Measurements from ENCODE around the gene SAP130. TPM values are rescaled to one million over a fixed set of nuclear protein-coding genes. Genes with fewer than 3 reads are reported as not detected.

Gene SAP130
- total RNA-seq, 1 donor from 2014 or later = 19.8 TPM

DNA sequence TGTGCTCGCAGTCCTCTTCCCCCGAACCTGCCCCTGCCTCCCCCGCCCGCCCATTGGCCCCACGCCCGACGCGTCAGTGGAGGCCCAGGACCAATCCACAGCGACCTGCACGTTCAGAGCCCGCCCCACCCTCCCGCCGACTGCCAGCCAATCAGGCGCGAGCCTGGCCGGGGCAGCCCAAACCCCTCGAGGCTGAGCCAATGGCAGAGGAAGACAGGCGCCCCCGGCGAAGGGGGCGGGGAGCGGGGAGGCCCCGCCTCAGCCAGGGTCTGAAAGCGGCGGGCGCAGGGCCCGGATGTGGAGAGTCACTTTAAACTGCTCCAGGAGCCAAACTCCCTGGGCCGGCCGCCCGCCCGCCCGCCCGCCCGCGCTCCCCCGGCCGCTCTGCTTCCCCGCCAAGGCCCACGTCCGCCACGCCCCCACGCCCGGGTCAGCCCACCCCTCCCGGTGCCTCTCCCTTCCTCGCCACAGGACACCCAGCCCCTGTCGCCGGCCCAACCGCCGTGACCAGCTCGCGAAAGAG, 520 bp downstream of the SAP130 start:
- Histone ChIP-seq H3K27me3 (peaks cover 18% of the 10 kb centered on the region), H3K9ac (peak overlapping the region; percentile 82), H3K79me2 (ENCODE audit: low read depth) (peaks cover 46% of the 10 kb centered on the region), H3K4me3 (peak overlapping the region; percentile 84), H3K4me2 (peak overlapping the region; percentile 64), H3K4me1 (peaks cover 12% of the 10 kb centered on the region), H3F3A (ENCODE audit: low read depth) (peaks cover 8% of the 10 kb centered on the region), H3K9me3 (ENCODE audit: low read depth) (no peaks in the 10 kb centered on the region), H3K27ac (peak overlapping the region; percentile 84), H4K20me1 (ENCODE audit: low read depth) (peaks cover 41% of the 10 kb centered on the region), H2AFZ (replicated peaks) (peak overlapping the region; percentile 80), H3K36me3 (no peaks in the 10 kb centered on the region)
- Mint-ChIP-seq H3K27me3 (ENCODE audit: insufficient read depth, low read depth) (peaks cover 16% of the 10 kb centered on the region), H3K4me3 (peak overlapping the region; percentile 88), H3K9me3 (peaks cover 3% of the 10 kb centered on the region), H3K4me1 (peaks cover 14% of the 10 kb centered on the region), H3K27ac (no peak overlapping the region), H3K36me3 (peaks cover 2% of the 10 kb centered on the region)
- no peak for TF ChIP-seq EZH2phosphoT487 (IDR thresholded peaks at IDR 0.05)
- TF ChIP-seq EZH2 (IDR thresholded peaks at IDR 0.05) = no peak
- TF ChIP-seq, protein P1, sequence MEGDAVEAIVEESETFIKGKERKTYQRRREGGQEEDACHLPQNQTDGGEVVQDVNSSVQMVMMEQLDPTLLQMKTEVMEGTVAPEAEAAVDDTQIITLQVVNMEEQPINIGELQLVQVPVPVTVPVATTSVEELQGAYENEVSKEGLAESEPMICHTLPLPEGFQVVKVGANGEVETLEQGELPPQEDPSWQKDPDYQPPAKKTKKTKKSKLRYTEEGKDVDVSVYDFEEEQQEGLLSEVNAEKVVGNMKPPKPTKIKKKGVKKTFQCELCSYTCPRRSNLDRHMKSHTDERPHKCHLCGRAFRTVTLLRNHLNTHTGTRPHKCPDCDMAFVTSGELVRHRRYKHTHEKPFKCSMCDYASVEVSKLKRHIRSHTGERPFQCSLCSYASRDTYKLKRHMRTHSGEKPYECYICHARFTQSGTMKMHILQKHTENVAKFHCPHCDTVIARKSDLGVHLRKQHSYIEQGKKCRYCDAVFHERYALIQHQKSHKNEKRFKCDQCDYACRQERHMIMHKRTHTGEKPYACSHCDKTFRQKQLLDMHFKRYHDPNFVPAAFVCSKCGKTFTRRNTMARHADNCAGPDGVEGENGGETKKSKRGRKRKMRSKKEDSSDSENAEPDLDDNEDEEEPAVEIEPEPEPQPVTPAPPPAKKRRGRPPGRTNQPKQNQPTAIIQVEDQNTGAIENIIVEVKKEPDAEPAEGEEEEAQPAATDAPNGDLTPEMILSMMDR (IDR thresholded peaks at IDR 0.05) = no peak
- DNase-seq (ENCODE audit: low spot score) = peak; percentile 99

DNA sequence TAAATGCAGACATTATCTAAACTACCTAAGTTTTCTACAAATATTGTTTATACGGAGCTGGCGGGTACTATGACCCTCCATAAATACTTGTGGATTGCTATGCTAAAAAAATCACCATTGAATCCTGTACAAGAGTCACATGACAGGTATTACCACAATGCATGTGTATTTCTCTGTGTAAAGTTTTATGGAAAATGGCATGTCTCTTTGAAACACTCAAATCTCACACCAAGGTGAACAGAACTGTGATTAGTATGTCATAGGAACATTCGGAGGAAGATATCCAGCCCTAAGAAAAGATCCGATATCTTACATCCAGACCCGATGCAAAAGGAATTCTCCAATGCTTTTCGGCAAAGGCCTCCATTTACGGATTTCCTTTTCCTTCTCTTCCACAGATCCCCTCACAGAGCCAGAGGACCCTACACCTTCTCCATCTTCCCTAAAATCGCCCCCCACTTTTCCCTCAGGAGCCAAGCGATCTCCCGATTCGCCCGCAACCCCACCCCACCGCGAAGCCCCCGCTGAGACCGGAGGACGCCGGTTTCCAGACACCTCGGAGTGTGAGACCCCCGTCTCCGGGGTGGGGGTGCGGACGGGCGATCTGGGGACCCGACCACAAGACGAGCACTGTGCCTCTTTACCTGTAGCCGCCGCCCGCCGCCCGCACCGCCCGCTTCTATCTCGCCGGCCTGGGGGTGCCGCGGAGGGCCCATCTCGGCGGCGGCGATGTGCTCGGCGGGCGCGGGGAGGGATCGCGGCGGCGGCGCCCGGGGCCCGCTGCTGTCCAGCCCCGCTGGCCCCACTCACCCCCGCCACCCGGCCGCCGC, 1.2 kb downstream of the SAP130 start:
- Histone ChIP-seq H3K27ac (no peak overlapping the region), H2AFZ (replicated peaks) (no peak overlapping the region)
- H3K9me3 Mint-ChIP-seq = no peaks in the 10 kb centered on the region

DNA sequence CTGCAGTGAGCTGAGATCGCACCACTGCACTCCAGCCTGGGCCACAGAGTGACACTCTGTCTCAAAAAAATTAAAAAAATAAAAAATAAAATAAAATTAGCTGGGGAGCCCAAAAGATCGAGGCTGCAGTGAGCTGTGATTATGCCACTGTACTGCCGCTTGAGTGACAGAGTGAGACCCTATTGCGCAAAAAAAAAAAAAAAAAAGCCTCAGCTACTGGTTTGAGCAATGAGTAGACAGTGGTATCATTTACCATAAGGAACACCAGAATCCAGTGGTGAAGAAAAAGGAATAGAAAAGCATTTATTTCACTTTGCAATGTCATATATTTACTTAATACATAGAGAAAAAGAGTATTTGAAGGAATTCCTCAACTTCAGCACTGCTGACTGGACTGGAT, 3.0 kb downstream of the SAP130 start:
- H3K27me3 Mint-ChIP-seq (ENCODE audit: insufficient read depth, low read depth) = peaks cover 6% of the 10 kb centered on the region
- no peak for DNase-seq (ENCODE audit: low spot score)
- no peak overlapping the region for H3K9ac ChIP-seq
- H3K4me2 ChIP-seq = no peak overlapping the region
- H3K79me2 ChIP-seq (ENCODE audit: low read depth) = peaks cover 70% of the 10 kb centered on the region
- H2AFZ ChIP-seq (replicated peaks) = no peak overlapping the region
- peaks cover 14% of the 10 kb centered on the region for H3K4me1 Mint-ChIP-seq
- no peaks in the 10 kb centered on the region for H3K9me3 Mint-ChIP-seq
- H3K36me3 Mint-ChIP-seq = peaks cover 2% of the 10 kb centered on the region
- H3K4me3 Mint-ChIP-seq = no peak overlapping the region
- no peak for TF ChIP-seq EZH2phosphoT487 (IDR thresholded peaks at IDR 0.05)
- TF ChIP-seq, protein P1 (IDR thresholded peaks at IDR 0.05) = no peak
- TF ChIP-seq EZH2 (IDR thresholded peaks at IDR 0.05) = no peak
- H3K4me1 ChIP-seq = peaks cover 12% of the 10 kb centered on the region
- no peaks in the 10 kb centered on the region for H3K36me3 ChIP-seq
- peaks cover 8% of the 10 kb centered on the region for H3F3A ChIP-seq (ENCODE audit: low read depth)
- peaks cover 46% of the 10 kb centered on the region for H4K20me1 ChIP-seq (ENCODE audit: low read depth)
- no peaks in the 10 kb centered on the region for H3K9me3 ChIP-seq (ENCODE audit: low read depth)
- no peak overlapping the region for H3K4me3 ChIP-seq
- no peak overlapping the region for H3K27ac Mint-ChIP-seq
- H3K27ac ChIP-seq = no peak overlapping the region
- peaks cover 13% of the 10 kb centered on the region for H3K27me3 ChIP-seq

More for the DNA sequence above, 1.2 kb downstream of the SAP130 start:
- no peak for TF ChIP-seq EZH2 (IDR thresholded peaks at IDR 0.05)
- TF ChIP-seq, protein P1 (IDR thresholded peaks at IDR 0.05) = no peak
- no peak for TF ChIP-seq EZH2phosphoT487 (IDR thresholded peaks at IDR 0.05)
- Histone ChIP-seq H3F3A (ENCODE audit: low read depth) (peaks cover 8% of the 10 kb centered on the region), H3K4me1 (peaks cover 12% of the 10 kb centered on the region), H3K27me3 (peaks cover 18% of the 10 kb centered on the region), H3K9me3 (ENCODE audit: low read depth) (no peaks in the 10 kb centered on the region), H3K4me3 (peak overlapping the region; percentile 84), H3K36me3 (no peaks in the 10 kb centered on the region), H4K20me1 (ENCODE audit: low read depth) (peaks cover 46% of the 10 kb centered on the region), H3K4me2 (peak overlapping the region; percentile 95), H3K79me2 (ENCODE audit: low read depth) (peaks cover 52% of the 10 kb centered on the region), H3K9ac (peak overlapping the region; percentile 72)
- Mint-ChIP-seq H3K27me3 (ENCODE audit: insufficient read depth, low read depth) (peaks cover 15% of the 10 kb centered on the region), H3K36me3 (peaks cover 2% of the 10 kb centered on the region), H3K4me3 (peak overlapping the region; percentile 97), H3K27ac (peak overlapping the region; percentile 93), H3K4me1 (peaks cover 14% of the 10 kb centered on the region)
- DNase-seq (ENCODE audit: low spot score) = no peak
